HepG2 (cell line): ENCODE data around the gene M1AP. TPM values are rescaled to one million over a fixed set of nuclear protein-coding genes. Genes with fewer than 3 reads are reported as not detected.

Experiments used
- CREBL2 ChIP-seq: sonication (generic); formaldehyde crosslinking; IDR thresholded peaks from 2 replicates; pipeline ENCODE4 v1.8.1; 2023; ENCODE audit warnings: missing genetic modification reagents, mild to moderate bottlenecking, borderline replicate concordance
- GMEB2 ChIP-seq: IDR thresholded peaks from 2 replicates; pipeline ENCODE4 v1.6.1; 2016; ENCODE audit warnings: missing biosample characterization, missing genetic modification reagents, low read depth
- HNRNPL ChIP-seq: fragments of 200-400 bp; formaldehyde crosslinking; IDR thresholded peaks from 2 replicates; pipeline ENCODE4 v1.6.1; 2017; ENCODE audit warnings: mild to moderate bottlenecking, low read depth, low read length
- MAX ChIP-seq: IDR thresholded peaks from 2 replicates; pipeline ENCODE4 v1.6.1; 2012; ENCODE audit warnings: inconsistent platforms
- MIXL1 ChIP-seq: IDR thresholded peaks from 2 replicates; pipeline ENCODE4 v1.6.1; 2016
- NR2F6 ChIP-seq, 2 experiments: IDR thresholded peaks; 2 replicates each; pipeline ENCODE4 v1.6.1; 2016; ENCODE audit warnings: antibody characterized with exemption in 1 of 2, mild to moderate bottlenecking in 1 of 2
- PHF5A ChIP-seq: IDR thresholded peaks from one replicate; pipeline ENCODE4 v1.6.1; 2018; ENCODE audit warnings: low read depth, missing genetic modification reagents; ENCODE audit not compliant: unreplicated experiment
- SMAD3 ChIP-seq: sonication (generic); formaldehyde crosslinking; IDR thresholded peaks from 2 replicates; pipeline ENCODE4 v1.4.0; 2020; ENCODE audit warnings: missing genetic modification reagents
- TMF1 ChIP-seq: sonication (generic); formaldehyde crosslinking; IDR thresholded peaks from 2 replicates; pipeline ENCODE4 v1.8.1; 2022; ENCODE audit warnings: low read depth, missing genetic modification reagents
- ZFX ChIP-seq: sonication (generic); formaldehyde crosslinking; IDR thresholded peaks from 2 replicates; pipeline ENCODE4 v1.4.0; 2020; ENCODE audit warnings: mild to moderate bottlenecking, low read depth, missing genetic modification reagents, moderate library complexity
- ZMAT3 ChIP-seq: sonication (generic); formaldehyde crosslinking; conservative IDR thresholded peaks from 2 replicates; pipeline ENCODE4 v1.7.0; 2021; ENCODE audit warnings: missing genetic modification reagents
- ZNF18 ChIP-seq: sonication (generic); formaldehyde crosslinking; IDR thresholded peaks from 2 replicates; pipeline ENCODE4 v1.8.0; 2022; ENCODE audit warnings: mild to moderate bottlenecking, missing genetic modification reagents; ENCODE audit not compliant: insufficient replicate concordance
- ZNF34 ChIP-seq: sonication (generic); formaldehyde crosslinking; IDR thresholded peaks from 2 replicates; pipeline ENCODE4 v1.4.0; 2020; ENCODE audit warnings: mild to moderate bottlenecking, missing genetic modification reagents, borderline replicate concordance
- ZNF546 ChIP-seq: sonication (generic); formaldehyde crosslinking; conservative IDR thresholded peaks from 2 replicates; pipeline ENCODE4 v1.8.1; 2023; ENCODE audit warnings: mild to moderate bottlenecking, missing genetic modification reagents
- ZNF605 ChIP-seq: sonication (generic); formaldehyde crosslinking; IDR thresholded peaks from 2 replicates; pipeline ENCODE4 v1.8.0; 2022; ENCODE audit warnings: mild to moderate bottlenecking, missing genetic modification reagents
- ZNF850 ChIP-seq: sonication (generic); formaldehyde crosslinking; conservative IDR thresholded peaks from 2 replicates; pipeline ENCODE4 v1.9.0; 2021; ENCODE audit warnings: mild to moderate bottlenecking, missing genetic modification reagents
- ZXDC ChIP-seq: sonication (generic); formaldehyde crosslinking; IDR thresholded peaks from 2 replicates; pipeline ENCODE4 v1.5.0; 2020; ENCODE audit warnings: mild to moderate bottlenecking, missing genetic modification reagents
- polyA plus RNA-seq, 8 experiments: library from polyadenylated mRNA; depleted of rRNA in 3 of 8; stranded (reverse) in 7 of 8; unstranded in 1 of 8; fragments of >200 nt; fragmentation: Illumina TruSeq in 4 of 8; extraction: Trizol in 4 of 8; gene quantifications; 2 replicates each; pipeline versions ENCODE4 v1.2.1 to v1.2.3, GENCODE V29; 2011 to 2016; ENCODE audit warnings: low read depth in 4 of 8, missing spikeins in 1 of 8, mixed read lengths in 1 of 8; ENCODE audit not compliant: insufficient read depth in 1 of 8
- total RNA-seq, 5 experiments: library from RNA; depleted of rRNA; stranded (reverse); fragments of >200 nt; fragmentation: Illumina TruSeq; extraction: Trizol; gene quantifications; 2 replicates each; pipeline ENCODE4 v1.2.3, GENCODE V29; 2016; ENCODE audit warnings: low read depth in 1 of 5
- TF ChIP-seq, protein P1 (sequence below): sonication (generic); formaldehyde crosslinking; IDR thresholded peaks from 2 replicates; pipeline ENCODE4 v1.4.0; 2020; ENCODE audit warnings: mild to moderate bottlenecking, missing genetic modification reagents, borderline replicate concordance

Gene M1AP
- total and polyA plus RNA-seq, 2 of the 13 experiments (the other 11 are each of a cell fraction or from before 2014, with no cell fraction given), result not detected

DNA sequence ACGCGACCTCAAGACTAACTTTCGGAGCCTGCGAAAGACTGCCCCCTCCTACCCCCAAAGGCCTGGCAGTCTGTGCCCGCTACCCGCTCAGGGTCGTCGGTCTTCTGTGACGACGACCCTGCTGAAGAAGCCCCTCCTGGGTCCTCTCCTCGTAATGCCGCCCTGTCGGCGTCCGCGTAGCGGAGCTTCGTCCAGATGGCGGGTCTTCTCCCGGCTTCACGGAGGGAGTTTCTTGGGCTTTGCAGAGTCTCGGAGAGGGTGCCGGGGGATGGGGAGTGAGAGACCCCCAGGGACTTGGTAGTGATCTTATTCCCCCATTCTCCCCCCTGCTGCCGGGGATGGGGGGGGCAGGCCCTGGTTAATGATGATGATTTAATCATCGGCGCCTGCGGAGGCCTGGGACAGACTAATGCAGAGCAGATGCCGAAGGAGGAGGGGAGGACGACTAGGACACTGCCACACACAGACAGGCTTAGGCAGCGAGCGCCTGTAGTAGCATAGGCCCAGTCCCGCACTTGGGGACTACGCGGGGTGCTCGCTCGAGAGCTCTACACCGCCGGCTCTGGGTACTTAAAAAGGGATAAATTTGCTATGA lies 140.1 kb downstream of the M1AP start (continued):
- TF ChIP-seq MAX, result peak; percentile 52
- no peak for TF ChIP-seq TMF1
- TF ChIP-seq PHF5A (CRISPR knock-in tag), result peak; percentile 0
- TF ChIP-seq CREBL2 (CRISPR knock-in tag), result no peak
- peak; percentile 82 for TF ChIP-seq ZFX (CRISPR knock-in tag)
- TF ChIP-seq ZNF546 (CRISPR knock-in tag), result no peak
- TF ChIP-seq, protein P1, sequence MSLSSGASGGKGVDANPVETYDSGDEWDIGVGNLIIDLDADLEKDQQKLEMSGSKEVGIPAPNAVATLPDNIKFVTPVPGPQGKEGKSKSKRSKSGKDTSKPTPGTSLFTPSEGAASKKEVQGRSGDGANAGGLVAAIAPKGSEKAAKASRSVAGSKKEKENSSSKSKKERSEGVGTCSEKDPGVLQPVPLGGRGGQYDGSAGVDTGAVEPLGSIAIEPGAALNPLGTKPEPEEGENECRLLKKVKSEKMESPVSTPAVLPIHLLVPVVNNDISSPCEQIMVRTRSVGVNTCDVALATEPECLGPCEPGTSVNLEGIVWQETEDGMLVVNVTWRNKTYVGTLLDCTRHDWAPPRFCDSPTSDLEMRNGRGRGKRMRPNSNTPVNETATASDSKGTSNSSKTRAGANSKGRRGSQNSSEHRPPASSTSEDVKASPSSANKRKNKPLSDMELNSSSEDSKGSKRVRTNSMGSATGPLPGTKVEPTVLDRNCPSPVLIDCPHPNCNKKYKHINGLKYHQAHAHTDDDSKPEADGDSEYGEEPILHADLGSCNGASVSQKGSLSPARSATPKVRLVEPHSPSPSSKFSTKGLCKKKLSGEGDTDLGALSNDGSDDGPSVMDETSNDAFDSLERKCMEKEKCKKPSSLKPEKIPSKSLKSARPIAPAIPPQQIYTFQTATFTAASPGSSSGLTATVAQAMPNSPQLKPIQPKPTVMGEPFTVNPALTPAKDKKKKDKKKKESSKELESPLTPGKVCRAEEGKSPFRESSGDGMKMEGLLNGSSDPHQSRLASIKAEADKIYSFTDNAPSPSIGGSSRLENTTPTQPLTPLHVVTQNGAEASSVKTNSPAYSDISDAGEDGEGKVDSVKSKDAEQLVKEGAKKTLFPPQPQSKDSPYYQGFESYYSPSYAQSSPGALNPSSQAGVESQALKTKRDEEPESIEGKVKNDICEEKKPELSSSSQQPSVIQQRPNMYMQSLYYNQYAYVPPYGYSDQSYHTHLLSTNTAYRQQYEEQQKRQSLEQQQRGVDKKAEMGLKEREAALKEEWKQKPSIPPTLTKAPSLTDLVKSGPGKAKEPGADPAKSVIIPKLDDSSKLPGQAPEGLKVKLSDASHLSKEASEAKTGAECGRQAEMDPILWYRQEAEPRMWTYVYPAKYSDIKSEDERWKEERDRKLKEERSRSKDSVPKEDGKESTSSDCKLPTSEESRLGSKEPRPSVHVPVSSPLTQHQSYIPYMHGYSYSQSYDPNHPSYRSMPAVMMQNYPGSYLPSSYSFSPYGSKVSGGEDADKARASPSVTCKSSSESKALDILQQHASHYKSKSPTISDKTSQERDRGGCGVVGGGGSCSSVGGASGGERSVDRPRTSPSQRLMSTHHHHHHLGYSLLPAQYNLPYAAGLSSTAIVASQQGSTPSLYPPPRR, result peak; percentile 48; the same call in 1 of the 2 replicates
- TF ChIP-seq MIXL1 (CRISPR knock-in tag), result 0 out of 2 replicates have a peak, but pooled peaks have one; percentile 7
- no peak for TF ChIP-seq SMAD3 (CRISPR knock-in tag)
- 0 out of 2 replicates have a peak, but pooled peaks have one; percentile 46 for TF ChIP-seq ZNF34 (CRISPR knock-in tag)
- TF ChIP-seq GMEB2 (CRISPR knock-in tag), result no peak
- TF ChIP-seq NR2F6 (IDR thresholded peaks at IDR 0.05), result 0 out of 2 replicates have a peak, but pooled peaks have one; percentile 5
- TF ChIP-seq NR2F6 (CRISPR knock-in tag; IDR thresholded peaks at IDR 0.05), result no peak
- TF ChIP-seq ZNF850 (CRISPR knock-in tag), result 0 out of 2 replicates have a peak, but pooled peaks have one; percentile 11
- TF ChIP-seq HNRNPL, result 0 out of 2 replicates have a peak, but pooled peaks have one; percentile 3
- TF ChIP-seq ZNF605 (CRISPR knock-in tag), result peak; percentile 13
- TF ChIP-seq ZMAT3, result 0 out of 2 replicates have a peak, but pooled peaks have one; percentile 9
- TF ChIP-seq ZXDC, result peak; percentile 29; the same call in 1 of the 2 replicates
- peak; percentile 40 for TF ChIP-seq ZNF18 (CRISPR knock-in tag)
